Ishikawa (cell line): Measurements from ENCODE around the gene PTPRA.

Experiments used
- USF1 ChIP-seq: IDR thresholded peaks from 2 replicates; pipeline ENCODE4 v1.6.1; 2012
- YY1 ChIP-seq: IDR thresholded peaks from 2 replicates; pipeline ENCODE4 v1.6.1; 2012; ENCODE audit warnings: low read depth

- TF ChIP-seq YY1 (no peak), USF1 (no peak)
These were observed 130.1 kb downstream of the PTPRA start for GRCh38 chr20:3003416-3003815.
